Hepatocyte (in vitro differentiated cells): ENCODE measurements around the gene COPE.

ENCODE experiments used
- EZH2 ChIP-seq: fragments of 200-600 bp; sonication (generic); IDR thresholded peaks from 2 replicates; pipeline ENCODE4 v1.6.1; 2016; ENCODE audit warnings: antibody characterized with exemption, mild to moderate bottlenecking, borderline replicate concordance
- EZH2phosphoT487 ChIP-seq: fragments of 200-600 bp; sonication (generic); IDR thresholded peaks from one replicate; pipeline ENCODE4 v1.6.1; 2018; ENCODE audit warnings: antibody characterized with exemption, mild to moderate bottlenecking, low read depth, moderate library complexity; ENCODE audit not compliant: unreplicated experiment, severe bottlenecking
- TF ChIP-seq, protein P1 (sequence below): fragments of 200-600 bp; sonication (generic); IDR thresholded peaks from 2 replicates; pipeline ENCODE4 v1.5.1; 2016; ENCODE audit warnings: antibody characterized with exemption, mild to moderate bottlenecking; ENCODE audit not compliant: poor library complexity

DNA sequence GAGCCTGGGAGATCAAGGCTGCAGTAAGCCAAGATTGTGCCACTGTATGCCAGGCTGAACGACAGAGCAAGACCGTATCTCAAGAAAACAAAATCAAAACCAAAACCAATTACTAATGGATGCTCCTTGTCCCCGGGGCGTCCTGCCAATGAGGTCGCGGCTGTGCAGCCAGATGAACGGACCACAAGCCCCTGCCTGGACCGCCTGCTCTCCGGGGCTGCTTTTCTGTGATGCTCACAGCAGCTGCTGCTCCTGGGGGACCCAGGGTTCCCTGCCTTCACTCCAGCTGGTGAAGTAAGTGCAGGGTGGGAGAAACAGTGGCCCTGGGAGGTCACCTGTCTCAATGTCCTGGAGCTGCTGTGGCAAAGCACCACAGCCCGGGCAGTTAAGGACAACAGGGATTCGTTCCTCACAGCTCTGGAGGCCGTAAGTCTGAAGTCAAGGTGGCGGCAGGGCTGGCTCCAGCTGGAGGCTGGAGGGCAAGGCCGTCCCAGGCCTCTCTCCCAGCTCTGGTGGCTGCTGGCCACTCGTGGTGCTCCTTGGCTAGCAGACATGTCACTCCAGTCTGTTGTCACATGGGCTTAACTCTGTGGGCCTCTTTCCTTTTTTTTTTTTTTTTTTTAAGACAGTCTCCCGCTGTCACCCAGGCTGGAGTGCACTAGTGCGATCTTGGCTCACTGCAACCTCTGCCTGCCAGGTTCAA is 10.1 kb downstream of the COPE start:
- no peak for TF ChIP-seq EZH2
- TF ChIP-seq, protein P1, sequence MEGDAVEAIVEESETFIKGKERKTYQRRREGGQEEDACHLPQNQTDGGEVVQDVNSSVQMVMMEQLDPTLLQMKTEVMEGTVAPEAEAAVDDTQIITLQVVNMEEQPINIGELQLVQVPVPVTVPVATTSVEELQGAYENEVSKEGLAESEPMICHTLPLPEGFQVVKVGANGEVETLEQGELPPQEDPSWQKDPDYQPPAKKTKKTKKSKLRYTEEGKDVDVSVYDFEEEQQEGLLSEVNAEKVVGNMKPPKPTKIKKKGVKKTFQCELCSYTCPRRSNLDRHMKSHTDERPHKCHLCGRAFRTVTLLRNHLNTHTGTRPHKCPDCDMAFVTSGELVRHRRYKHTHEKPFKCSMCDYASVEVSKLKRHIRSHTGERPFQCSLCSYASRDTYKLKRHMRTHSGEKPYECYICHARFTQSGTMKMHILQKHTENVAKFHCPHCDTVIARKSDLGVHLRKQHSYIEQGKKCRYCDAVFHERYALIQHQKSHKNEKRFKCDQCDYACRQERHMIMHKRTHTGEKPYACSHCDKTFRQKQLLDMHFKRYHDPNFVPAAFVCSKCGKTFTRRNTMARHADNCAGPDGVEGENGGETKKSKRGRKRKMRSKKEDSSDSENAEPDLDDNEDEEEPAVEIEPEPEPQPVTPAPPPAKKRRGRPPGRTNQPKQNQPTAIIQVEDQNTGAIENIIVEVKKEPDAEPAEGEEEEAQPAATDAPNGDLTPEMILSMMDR: no peak
- TF ChIP-seq EZH2phosphoT487: no peak
